NCI-H510A treated with DMSO at 0.1 percent for 48 hours (cell line): Measurements from ENCODE around the gene MTMR6.
A peak's percentile ranks its signal among the peaks of the same experiment; 100 is the strongest.
"Not testable (repeated sequence)": the region's sequence is repeated elsewhere in the genome, so short reads cannot be mapped to it uniquely, and the experiment has no call there.

Experiments
- DNase-seq: peaks from one replicate; lab custom pipeline; 2025; lab: John Stamatoyannopoulos, UW

Gene MTMR6

DNA sequence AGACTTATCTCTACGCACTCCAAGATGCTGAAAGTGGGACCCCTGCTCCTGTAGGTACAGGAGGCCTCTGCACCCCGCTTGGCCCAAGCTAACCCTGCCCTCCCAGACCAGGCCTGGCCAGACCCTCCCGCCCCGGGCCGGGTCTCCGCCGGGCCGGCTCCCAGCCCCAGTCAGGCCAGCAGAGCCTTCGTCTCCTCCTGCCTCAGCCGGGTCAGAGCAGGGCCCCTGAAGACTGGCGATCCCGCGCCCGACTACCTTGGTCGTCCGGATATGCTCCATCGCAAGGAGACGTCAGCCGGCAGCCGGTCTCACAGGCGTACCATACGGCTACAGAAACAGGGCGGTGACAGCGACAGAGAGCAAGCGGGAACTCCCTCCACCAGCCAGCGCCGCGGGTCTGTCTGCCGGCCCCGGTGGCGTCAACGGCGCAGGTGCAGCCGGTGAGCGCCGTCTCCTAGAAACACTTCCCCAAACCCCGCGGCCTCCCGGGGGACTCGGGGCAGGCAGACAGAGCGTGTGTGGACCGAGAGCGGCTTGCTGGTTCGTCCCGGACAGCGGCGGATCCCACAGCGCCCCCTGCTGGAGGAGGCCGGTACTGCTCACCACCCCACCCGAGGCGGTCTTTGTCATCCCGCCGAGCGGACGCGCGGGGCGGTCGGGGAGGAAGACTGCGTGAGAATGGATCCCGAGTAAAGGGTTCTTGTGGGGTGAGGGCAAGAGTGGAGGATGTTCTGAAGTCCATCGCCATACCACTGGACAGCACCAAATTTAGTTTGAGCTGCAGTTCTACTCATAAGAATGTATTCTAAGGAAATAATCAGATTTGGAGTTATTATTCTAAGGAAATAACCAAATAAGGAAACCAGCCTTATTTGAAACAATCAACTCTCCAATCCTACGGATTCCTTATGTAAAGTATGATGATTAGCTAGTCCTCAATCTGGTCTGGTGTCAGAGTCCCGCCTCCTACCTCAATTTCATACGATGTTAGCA is at the start of gene MTMR6:
Gene MTMR6, minus strand, starts transcription at position 520 of the 993 bp plus-strand sequence. Its CDS starts 241 bp downstream, at position 279.
- peak; percentile 69 for DNase-seq

DNA sequence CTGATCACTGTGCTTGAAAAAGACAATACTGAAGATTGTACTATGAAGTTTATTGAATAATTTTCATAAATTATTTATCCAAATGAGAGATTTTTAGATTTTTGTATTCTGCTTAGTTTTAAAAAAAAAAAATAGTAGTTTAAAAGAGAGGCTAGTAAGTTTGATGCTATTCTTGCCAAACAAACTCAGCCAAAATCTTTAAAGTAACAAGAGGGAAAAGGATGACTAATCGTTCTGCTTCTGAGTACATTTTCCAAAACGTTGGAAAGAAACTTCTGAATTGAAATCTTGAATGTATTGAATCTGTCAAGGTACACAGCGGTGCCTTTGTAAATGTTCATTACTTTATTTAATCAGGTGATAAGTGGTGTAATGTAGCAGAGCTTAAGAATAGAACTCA is 48.6 kb upstream of the MTMR6 start:
- DNase-seq: no peak

DNA sequence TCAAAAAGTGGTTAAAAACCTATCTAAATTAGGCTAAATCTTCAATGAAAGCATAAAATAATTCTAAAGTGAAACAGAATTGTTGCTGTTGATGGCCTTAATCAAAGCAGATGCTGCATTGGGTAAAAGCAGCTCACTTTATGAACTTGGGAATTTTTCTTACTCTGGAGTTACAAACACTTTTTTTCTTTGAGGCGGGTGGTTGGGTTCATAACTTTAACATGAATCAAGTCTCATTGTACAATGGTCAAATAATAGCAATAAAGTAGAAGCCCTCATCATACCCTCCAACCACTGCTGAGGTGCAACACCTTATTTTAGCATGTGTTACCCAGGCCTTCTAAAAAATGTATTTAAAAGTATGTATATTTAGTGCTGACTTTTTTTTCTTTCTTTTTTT is 43.3 kb upstream of the MTMR6 start:
- DNase-seq: no peak

DNA sequence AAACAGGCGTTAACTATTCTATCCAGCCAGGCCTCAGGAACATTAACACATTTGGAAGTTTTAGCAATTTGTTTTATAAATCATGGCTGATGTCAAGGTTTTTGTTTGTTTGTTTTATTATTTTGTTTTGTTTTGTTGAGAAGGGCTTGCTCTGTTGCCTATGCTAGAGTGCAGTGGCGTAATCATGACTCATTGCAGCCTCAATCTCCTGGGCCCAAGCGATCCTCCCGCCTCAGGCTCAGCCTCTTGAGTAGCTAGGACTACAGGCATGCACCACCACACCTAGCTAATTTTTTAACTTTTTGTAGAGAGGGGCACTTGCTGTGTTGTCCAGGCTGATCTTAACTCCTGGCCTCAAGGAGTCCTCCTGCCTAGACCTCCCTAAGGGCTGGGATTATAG is 42.4 kb upstream of the MTMR6 start:
- DNase-seq: no peak

DNA sequence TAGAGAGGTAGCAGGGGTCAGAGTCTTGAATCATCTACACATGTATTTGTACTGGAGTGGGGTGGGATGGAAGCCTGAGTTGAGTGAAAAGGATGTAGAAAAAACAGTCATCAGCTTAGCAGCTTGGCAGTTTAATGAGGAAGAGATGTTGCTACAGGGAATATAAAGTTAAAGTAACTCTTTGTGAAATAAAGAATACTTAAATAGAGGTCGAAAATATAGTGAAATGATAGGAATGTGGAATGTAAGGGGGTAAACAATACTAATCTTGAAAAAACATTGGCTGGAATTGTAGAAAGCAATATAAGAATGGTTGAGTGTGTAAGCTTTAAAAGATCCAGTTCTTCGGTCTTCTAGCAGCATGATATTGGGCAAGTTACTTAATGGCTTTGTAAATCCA is 36.8 kb upstream of the MTMR6 start:
- no peak for DNase-seq

DNA sequence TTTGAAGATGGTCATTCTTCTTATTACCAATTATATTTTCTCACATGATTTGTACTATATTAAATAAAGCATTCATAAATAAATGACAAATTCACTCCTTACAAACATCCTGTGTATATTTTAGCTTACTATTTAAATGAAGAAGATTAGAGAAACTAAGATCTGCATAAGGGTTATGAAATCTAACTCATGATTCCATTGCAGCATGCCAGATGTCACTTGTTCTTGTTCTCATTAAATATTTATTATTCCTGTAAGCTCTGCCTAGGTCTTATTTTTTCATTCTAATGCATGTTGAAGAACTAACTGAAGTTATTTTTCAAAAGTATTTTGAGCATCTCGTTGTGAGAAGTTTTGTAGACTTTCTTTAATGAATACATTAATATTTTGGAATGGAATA is 32.5 kb upstream of the MTMR6 start:
- no peak for DNase-seq

DNA sequence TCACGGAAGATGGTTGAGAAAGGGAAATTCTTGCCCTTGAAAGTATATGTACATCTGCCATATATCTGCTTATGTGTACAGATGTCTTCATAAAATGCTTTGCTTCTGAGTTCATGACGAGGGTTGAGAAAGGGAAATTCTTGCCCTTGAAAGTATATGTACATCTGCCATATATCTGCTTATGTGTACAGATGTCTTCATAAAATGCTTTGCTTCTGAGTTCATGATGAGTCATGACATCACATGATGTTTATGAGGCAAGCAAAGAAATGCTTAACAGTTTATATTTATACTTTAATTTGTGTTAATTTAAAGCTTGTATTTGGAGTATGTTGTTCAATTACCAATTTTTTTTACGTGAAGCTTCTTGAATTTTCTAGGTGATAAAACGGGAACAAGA is 31.7 kb upstream of the MTMR6 start:
- not testable (repeated sequence) for DNase-seq

DNA sequence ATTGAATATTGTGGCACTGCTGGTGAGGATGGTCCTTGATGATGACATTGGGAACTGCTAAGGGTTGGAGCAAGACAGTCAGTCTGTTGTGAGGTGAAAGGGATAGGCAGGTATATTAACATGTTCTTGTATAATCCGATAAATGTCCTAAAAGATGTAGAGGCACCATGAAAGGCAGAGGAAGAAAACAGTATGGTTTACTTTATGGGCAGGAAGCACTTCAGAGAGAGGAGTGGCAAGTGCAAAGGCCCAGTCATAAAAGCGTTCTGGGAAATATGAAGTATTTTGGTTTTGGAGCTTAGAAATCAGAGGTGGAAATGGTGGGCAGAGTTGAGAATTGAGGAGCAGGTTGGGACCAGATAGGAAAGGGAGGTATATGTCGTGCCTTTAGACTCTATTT is 23.6 kb upstream of the MTMR6 start:
- no peak for DNase-seq

DNA sequence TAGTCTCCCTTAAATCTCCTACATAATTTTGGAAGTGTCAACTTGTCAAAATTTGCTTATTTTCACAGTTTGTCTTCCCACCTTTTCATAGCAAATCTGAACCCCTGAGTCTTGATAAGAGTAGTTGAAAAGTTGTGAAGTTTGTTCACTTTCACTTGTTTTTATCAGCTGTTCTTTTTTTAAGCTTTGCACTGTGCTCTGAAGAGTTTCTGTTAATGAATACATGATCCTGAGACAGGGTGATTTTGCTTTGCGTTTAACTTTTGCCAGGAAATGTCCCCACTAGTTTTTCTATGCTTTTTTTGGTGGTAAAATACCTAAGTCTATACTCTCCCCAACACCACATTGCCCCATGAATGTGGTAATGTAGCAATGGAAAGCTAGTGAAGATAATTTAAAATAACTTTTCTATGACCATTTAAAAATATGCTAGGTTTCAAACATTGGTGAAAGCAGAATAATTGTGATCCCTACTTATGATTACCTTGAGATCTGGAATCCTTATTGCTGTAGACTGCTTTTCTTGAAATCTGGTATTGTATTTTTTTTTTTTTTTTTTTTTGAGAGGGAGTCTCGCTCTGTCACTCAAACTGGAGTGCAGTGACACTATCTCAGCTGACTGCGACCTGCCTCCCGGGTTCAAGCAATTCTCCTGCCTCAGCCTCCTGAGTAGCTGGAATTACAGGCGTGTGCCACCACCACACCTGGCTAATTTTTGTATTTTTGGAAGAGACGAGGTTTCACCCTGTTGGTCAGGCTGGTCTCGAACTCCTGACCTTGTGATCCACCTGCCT is 19.6 kb upstream of the MTMR6 start:
- DNase-seq: no peak

DNA sequence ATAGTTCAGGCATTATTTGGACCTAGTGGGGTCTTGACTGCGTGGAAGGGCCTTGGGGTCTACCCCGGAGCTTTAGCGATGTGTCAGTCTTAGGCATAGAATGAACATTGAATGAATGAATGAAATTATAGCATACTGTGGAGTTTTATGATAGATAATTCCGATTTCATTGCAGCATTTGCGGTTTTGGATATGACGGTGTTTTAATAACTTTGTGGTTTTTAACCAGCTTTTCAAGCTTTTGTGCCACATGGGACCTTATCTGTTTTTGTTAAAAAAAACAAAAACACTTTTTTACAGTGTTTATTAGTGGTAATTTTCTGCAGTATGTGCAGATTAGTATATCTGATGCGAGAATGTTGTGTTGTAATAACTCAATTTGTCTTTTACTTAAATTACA is 14.8 kb upstream of the MTMR6 start:
- DNase-seq: no peak

DNA sequence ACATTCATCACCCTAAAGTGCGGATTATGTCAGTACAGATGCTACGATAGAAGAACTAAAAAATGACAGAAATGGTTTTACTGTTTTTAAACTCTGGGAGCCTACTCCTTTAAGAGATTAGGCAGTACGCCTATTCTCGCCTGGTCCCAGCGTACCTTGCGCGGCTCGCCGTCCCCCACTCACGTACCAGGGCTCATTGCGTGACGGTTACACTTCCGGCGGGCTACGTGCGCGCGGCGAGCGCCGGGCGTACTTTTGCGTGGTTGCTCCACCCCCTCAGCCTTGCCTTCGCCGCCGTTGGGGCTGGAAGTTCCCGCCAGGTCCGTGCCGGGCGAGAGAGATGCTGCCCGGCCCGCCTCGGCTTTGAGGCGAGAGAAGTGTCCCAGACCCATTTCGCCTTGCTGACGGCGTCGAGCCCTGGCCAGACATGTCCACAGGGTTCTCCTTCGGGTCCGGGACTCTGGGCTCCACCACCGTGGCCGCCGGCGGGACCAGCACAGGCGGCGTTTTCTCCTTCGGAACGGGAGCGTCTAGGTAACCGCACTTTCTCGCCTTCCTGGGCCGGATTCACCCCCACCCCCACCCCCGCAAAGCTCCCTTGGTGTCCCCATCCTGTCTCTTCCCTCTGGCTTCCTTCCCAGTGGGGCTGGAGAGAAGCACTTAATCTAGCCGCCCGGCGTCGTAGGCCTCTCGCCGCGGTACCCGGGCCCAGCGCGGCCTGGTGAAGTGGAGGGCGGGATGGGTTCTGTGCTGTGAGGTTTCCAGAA is 14.2 kb upstream of the MTMR6 start, which contains the start of gene NUP58:
Gene NUP58, plus strand, starts transcription at position 279 of the 767 bp plus-strand sequence. Its CDS starts 149 bp downstream, at position 428.
- peak; percentile 71 for DNase-seq

DNA sequence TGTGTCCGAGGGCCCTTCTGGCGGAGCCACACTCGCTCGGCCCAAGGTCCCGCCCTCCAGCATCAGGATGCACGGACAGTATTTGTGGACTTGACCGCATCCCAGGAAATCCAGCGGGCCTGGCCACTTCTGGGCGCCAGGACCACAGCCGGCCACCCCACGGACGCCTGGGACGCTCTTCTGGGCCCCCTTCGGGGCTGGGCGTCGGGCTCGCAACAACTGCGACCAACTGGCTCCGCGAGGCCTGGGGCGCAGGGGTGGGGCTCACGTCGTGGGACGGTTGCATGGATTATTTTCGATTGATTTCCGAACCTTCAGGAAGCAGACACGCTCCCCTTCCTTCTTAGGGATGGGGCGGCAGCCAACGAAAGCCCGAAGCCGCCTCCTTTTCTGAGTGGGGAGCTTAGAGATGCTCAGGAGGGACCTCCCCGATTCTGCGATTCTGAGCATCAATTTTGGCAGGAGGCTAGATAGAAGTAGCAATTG is 13.6 kb upstream of the MTMR6 start:
- DNase-seq: no peak

DNA sequence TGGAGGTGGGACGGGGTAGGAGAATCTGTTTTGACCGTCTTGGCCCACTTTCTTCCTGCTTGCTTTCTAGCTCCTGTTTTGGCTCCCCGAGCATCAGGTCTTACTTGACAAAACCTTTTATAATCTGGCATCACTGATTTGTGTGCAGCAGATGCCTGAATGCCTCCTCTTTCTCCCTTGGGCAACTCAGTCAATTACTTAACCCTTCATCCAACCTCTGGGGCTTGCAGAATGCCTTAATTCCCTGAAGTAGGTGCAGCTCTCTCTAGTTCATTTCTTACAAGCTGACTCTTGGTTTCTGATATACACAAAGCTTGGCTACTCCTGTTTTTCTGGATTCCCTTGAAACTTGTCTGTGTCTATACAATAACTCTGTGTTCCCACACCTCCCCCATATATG is 8.4 kb upstream of the MTMR6 start:
- no peak for DNase-seq

DNA sequence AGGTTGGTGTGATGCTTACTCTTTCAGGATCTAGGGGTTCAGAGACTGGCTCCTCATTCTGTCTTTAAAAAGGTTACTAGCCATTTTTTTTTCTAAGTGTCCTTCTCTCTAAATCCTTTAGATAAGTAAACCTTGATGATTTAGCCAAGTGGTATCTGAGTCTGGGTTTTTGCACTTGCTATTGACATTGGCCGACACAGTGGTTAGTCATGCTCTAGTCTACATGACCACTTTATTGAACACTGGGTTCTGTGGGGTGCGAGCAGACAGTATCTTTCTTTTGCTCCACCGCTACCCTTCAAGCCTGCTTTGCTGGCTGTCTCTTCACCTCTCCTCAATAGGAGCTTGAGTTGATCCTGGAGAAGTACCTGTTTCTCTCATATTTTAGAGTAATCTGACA is 7.9 kb upstream of the MTMR6 start:
- DNase-seq: no peak

DNA sequence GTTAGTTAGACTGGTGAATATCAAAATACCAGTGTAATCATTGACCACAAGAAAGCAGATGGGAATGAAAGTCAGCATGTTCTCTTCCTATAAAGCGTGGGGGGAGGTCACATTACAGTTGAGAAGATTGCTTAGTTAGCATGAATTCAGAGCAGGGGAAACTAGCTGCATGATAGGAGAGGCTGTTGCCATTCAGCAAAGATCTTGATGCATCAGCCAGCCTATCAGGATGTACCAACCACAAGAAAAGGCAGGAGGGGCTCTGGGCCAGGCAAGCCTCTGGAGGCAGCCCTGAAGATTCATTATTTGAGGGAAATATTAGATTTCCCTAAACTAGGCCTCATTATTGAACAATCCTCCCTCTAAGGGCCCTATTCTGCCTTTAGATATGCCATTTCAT is 5.0 kb upstream of the MTMR6 start:
- DNase-seq: peak; percentile 10

DNA sequence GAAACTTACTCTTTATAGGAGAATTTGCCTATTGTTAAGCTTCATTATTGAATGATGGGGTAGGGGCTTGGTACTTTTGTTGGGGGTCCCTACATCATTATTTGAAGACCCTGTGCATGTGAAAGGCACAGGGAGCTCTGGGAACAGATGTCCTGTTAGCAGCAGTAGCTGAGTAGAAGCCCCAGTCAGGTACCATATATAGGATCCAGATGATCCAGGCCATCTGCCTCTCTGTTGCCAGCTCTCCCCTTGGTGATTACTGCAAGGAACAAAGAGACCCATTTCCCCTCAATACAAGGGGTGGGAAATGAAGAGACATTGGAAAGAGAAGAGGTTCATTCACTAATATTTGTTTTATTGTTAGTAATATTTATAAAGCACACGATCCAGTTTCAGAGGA is 4.4 kb upstream of the MTMR6 start:
- DNase-seq: no peak

DNA sequence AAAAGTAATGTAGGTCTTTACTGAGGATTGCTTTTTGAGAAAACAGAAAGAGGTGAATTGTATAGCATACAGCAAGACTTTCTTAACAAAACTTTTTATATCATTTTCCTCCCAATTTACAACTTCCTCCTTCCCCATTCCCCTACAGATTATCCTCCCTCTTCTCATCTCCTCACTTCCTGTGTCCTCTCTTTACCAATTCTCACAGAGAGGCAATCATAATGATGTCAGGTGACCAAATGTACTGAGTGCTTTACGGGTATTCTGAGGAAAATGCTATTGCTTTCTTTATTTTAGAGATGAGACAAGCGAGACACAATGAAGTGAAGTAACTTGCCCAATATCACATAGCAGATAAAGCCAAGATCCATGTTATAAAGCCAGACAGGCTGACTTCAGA is 1.7 kb upstream of the MTMR6 start:
- no peak for DNase-seq

DNA sequence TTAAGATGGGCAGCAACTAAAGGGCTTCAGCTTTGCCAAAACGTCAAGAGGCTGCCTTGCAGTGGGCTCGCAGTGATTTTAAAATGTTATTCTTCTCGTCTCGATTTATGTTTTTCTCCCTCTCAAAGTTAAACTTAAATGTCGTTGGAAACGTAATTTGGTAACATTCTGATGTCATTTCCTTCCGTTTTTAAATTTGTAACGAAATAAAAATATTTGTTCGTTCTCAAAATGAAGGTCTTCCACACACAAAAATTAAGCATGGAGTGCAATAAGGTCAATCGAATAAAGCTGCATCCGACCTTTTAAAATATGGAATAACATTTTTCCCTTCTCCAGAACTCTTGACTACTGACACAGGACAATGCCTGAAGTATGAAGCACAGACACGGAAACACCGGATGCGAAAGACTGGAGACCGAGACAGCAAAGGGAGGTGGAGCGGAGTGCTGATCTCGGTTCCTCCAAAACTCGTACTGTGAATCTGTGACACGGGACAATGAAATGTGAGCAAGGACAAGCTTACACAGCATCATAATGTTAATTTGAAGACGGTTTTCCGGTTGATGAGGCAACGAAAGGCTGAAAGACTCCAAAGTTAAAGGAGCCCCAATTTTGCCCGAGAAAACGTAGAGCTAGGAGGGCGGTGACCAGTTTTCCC is 850 bp downstream of the MTMR6 start:
- no peak for DNase-seq

DNA sequence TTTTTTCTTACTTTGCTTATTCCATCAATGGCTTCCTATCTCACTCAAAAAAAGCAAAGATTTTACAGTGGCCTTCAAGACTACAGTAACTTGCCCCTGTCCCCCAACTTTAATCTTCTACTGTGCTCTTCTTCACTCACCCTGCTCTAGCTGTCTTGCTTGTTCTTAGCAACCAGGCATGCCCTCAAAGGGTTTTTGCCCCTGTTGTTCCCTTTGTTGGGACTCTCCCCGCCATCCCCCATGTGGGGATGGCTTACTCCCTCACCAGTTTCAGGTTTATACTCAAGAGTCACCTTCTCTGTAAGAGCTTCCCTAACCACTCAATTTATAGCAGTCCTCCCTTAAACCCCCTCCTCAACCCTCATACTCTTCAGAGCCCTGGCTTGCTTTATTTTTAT is 5.4 kb downstream of the MTMR6 start:
- no peak for DNase-seq

DNA sequence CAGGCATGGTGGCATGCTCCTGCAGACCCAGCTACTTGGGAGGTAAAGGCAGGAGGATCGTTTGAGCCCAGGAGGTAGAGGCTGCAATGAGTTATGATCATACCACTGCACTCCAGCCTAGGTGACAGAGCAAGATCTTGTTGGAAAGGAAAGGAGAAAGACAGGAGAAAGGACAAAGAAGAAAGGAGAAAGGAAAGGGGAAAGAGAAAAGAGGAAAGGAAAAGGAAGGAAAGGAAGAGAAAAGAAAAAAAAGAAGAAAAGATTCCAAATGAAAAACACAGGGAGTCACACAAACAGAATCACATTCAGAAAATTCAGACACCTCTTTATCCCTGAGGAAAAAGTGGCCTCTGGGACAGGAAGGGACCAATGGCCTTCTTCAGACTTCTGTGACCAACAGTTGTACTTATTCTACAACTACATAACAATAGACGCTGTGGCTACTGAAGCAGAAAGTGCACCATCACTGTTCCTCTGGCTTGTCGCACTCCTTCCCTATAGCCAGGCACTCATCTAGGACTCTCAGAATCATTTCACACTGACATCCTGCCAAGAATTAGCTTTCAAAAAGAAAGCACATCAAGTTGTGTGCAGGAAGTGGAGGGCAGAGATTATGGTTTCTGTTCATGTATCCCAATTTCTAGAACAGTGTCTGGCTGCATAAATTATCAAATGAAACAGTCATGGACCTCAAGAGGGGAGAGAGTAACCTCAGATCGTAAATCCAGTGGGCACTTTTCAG is 5.9 kb downstream of the MTMR6 start:
- no peak for DNase-seq

DNA sequence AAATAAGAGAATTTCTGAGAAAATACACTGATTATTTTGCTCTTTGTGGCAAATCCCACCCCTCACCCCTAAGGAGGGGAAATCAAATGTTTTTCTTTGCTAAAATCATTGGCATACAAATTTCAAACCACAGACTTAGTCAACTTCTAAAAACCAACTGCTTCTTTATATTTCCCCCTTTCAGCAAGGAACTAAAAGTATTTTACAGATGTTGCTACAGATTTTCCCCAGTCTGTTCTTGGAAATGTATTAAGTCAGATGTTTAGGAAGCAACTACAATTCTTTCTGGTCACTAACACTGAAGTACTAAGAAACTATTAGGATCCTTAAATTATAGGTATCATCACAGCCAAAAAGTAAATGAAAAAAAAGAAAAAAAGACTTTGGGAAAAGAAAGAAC is 6.9 kb downstream of the MTMR6 start:
- no peak for DNase-seq
